ENCODE results near the gene SART1. TPM values are rescaled to one million over a fixed set of nuclear protein-coding genes. Genes with fewer than 3 reads are reported as not detected.

The SART1 gene
- total RNA-seq, result 44.8 TPM

- FAIRE-seq, result no peak
- DNase-seq (ENCODE audit: low spot score in 2 of 2), result peak; percentile 99
Observed at GRCh38 chr11:65961267-65962140, at the start of gene SART1. SART1 (plus strand) TSS chr11:65961734; CDS start chr11:65961781, 47 bp downstream.

DNA sequence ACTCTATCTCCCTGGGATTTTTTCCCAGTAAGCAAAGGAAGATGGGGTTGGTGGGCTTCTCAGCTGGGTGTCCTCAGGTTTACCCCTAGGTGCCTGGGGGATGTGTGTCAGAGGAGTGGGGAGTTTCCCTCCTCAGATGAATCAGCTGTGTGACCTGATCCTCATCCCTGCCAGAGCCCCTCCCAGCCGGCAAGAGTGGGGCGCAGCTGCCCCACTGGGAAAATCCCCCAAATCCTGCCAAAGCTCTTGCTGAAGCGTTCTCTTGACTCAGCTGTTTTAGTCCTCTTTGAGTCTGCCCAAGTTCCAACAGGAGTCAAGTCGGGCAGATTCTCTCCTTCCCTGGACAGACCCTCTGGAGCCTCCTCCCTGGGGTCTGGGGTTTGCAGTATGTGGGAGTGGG, 48.7 kb upstream of the SART1 start:
- DNase-seq (ENCODE audit: low spot score in 2 of 2) (no peak), FAIRE-seq (no peak)

DNA sequence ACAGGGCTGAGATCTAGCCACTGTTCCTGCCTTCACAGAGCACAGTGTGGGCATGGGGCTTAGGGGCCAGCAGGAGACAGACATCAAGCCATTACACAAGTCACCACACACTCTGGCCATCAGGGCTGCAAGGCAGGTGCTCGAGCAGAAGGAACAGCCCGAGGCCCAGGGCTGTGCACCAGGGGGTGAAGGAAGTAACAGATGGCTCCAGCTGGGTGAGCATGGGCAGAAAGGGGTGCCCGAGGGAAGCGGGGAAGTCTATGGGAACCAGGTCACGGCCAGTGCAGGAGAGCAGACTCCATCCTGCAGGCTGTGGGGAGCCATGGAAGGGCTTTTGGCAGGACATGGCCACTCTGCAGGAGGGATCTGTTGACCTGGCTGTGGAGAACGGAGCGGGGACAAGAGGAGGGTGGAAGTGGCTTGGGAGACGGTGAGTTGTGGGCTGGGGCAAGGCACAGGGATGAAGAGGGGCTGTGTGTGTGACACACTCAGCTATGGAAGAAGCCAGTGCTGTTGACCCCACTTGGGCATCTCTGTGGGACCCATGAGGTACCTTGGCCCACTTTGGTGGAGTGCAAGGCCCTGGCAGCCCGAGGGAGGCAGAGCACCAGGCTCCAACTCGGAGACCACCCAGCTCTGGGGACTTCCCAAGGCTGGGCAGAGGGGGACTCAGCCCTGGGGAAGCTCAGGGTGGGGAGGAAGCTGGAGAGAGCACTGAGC, 46.3 kb upstream of the SART1 start:
- DNase-seq (ENCODE audit: low spot score in 2 of 2) (no peak), FAIRE-seq (no peak)

- no peak for FAIRE-seq
- peak in 1 of 2 donors; percentile 80 for DNase-seq (ENCODE audit: low spot score in 2 of 2)
Observed at GRCh38 chr11:65915821-65916251, 45.7 kb upstream of the SART1 start.

GRCh38 chr11:65916391-65916790, 45.1 kb upstream of the SART1 start:
- FAIRE-seq (no peak), DNase-seq (ENCODE audit: low spot score in 2 of 2) (no peak)

- no peak for FAIRE-seq
- no peak for DNase-seq (ENCODE audit: low spot score in 2 of 2)
Observed at GRCh38 chr11:65917077-65917433, 44.5 kb upstream of the SART1 start.

DNA sequence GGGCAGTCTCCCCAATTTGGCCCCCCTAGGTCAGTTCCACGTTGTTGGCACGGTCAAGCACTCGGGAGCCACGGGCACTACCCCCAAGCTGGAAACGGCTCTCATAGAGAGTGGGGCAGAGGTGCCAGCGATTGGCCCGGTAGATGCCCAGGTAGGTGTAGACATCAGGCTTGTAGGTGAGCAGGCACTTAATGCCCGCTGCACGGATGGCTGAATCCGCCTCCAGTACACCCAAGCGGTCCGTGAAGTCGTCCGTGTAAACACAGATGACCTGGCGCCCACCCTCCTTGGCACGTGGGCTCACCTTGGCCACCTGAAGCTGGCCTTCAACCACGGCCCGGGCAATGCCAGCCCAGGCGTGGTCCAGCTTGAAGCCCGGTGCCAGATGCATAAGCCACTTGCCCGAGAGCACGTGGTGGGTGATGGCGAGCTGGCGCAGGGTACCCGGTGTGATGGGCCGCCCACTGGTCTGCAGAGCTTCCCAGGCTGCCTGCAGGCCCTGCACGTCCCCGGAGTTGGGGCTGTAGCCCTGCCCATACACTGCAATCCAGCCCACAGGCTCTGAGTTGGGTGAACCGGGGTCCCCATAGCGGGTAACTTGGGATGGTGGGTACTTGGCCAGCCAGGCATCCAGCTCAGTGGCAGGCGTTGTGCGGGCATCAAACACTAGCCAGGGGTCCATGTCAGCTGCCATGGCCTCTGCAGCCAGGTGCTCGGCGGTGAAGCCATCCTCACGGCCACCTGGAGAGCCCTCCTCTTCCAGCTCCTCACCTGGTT, 43.9 kb upstream of the SART1 start:
- no peak for DNase-seq (ENCODE audit: low spot score in 2 of 2)

DNA sequence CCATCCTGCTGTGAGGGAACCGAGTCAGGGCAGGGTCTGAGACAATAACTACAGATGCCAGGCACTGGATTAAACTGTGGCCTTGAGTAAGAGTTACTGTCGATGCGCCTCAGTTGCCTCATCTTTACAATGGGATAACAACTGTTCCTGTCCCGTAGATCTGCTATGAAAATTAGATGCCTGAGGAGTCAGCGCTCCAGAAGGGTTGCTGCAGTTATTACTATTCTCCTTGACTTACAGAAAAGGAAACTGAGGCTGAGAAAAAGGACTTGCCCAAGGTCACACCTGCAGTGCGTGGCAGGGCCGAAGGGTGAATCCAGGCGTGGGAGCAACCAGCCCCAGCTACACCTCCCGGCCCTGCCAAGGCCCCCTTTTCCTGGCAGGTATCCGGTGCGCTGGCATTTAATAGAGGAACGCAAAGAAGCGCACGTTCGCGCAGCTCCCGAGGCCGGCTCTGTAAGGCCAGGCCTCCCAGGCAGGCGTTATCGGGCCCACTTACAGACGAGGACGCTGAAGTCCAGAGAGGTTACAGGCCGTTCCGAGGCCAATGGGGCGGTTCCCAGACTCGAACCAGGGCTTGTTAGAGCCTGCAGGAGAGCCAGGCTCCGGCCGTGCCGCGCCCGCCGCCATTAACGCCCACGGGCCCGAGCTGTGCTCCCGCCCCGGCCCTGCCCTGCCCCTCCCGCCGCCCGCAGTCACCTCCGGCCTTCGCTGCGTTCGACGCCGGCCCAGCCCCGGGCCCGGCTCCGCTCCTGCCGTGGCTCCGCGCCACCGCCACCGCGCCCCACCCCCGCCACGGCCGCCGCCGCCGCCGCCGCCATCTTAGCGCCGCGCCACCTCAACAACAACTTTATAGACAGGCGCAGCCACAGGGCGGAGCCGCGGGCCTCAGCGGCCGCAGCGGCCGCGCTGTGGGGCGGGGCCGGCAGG, 43.1 kb upstream of the SART1 start, which contains the start of gene C11orf68:
Gene C11orf68 (minus strand): TSS at position 852 of the 930 bp plus-strand sequence. CDS start 31 bp downstream, at position 821.
- no peak for FAIRE-seq

More for the DNA sequence above, 43.9 kb upstream of the SART1 start:
- no peak for FAIRE-seq

DNA sequence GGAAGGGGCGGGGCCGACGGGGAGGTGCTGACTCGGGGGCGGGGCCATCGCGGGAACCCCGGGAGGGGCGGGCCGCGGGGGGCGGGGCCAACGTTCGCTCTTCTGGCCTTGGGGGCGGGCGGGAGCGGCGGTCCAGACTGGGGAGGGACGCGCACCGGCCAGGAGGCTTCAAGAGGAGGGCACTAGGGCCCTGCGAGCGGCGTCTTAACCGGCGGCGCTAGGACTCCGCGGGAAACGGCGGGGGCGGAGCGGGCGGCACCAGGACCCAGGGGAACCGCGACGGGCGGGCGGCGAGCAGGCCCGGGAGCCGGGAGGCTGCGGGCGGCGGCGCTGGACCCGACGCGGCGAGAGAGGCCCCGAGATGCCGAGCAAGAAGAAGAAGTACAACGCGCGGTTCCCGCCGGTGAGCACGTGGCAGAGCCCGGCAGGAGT, 42.4 kb upstream of the SART1 start, which contains the start of gene DRAP1:
Gene DRAP1 (plus strand): TSS at position 286 of the 432 bp plus-strand sequence. CDS start 76 bp downstream, at position 362.
- DNase-seq (ENCODE audit: low spot score in 2 of 2), result peak; percentile 100
- no peak for FAIRE-seq

More for the DNA sequence above, 43.1 kb upstream of the SART1 start, which contains the start of gene C11orf68:
- peak in 1 of 2 donors; percentile 52 for DNase-seq (ENCODE audit: low spot score in 2 of 2)

- DNase-seq (ENCODE audit: low spot score in 2 of 2) (peak in 1 of 2 donors; percentile 50), FAIRE-seq (no peak)
Observed at GRCh38 chr11:65919573-65920371, 41.8 kb upstream of the SART1 start.

GRCh38 chr11:65920372-65920802, 41.1 kb upstream of the SART1 start:
- no peak for FAIRE-seq
- DNase-seq (ENCODE audit: low spot score in 2 of 2), result no peak

DNA sequence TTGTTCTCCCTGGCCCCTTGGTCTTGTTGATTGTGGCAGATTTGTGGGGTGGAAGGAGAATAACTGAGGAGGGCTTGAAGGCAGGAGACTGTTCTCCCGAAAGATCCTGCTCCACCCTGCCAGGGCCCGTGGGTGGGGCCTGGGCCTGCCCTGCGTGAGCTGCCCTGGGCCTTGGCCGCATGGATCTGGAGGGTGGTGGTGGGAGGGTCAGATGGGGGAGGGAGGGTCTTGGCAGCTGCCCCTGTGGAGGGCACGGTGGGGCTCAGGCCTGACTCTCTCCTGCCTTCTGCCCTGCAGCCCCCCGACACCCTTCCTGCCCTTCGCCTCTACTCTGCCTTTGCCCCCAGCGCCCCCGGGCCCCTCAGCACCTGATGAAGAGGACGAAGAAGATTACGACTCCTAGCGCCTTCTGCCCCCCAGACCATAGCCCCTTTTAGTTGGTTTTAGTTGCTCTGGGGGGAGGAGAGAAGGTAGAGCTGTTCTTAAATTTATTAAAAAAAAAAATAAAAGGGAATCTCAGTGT, 40.4 kb upstream of the SART1 start:
- FAIRE-seq, result no peak

GRCh38 chr11:65921876-65922275, 39.7 kb upstream of the SART1 start:
- no peak for FAIRE-seq

More for the DNA sequence above, 40.4 kb upstream of the SART1 start:
- no peak for DNase-seq (ENCODE audit: low spot score in 2 of 2)

DNA sequence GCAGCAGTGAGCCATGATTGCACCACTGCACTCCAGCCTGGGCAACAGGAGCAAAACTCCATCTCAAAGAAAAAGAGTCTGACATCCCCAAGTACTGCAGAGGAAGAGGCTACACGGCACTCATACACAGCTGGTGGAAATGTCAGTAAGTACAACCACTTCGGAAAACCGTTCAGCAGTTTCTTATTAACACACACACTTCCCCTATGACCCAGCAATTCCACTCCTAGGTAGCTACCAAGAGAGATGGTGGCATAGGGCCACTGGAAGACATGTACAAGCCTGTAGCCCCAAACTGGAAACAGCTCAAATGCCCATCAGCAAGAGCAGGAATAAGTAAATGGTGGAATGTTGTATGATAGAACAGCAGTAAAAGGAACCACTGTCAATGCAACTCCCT, 39.0 kb upstream of the SART1 start:
- no peak for FAIRE-seq

More at GRCh38 chr11:65921876-65922275, 39.7 kb upstream of the SART1 start:
- DNase-seq (ENCODE audit: low spot score in 2 of 2), result no peak

DNA sequence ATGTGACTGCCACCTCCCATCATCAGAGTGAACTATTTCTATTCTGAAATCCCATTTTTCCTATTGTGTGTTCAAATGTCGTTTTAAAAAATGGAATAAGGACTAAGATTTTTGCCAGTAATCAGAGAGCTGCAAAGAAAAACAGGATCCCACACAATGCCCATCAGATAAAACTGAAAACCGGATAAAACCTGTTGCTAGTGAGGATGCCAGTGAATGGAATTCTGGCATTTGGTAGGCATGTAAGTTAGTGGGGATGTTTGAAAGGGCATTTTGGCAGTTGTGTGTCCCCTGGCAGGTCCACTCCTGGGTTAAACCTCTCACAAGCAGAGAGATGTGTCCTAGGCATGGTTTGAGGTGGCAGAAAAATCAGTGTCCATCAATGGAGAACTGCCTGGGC, 36.1 kb upstream of the SART1 start:
- DNase-seq (ENCODE audit: low spot score in 2 of 2) (no peak), FAIRE-seq (no peak)

More for the DNA sequence above, 39.0 kb upstream of the SART1 start:
- DNase-seq (ENCODE audit: low spot score in 2 of 2), result no peak

- FAIRE-seq (no peak), DNase-seq (ENCODE audit: low spot score in 2 of 2) (no peak)
Observed at GRCh38 chr11:65927904-65928397, 33.6 kb upstream of the SART1 start.

GRCh38 chr11:65928667-65929066, 32.9 kb upstream of the SART1 start:
- no peak for FAIRE-seq
- no peak for DNase-seq (ENCODE audit: low spot score in 2 of 2)

Data from frontal cortex (tissue), 4 donors.